GM12875 (cell line): ENCODE data around the gene SLC16A3.

Experiments used
- H3K4me3 ChIP-seq: one replicate; pipeline ENCODE4 v1.5.1; 2011; ENCODE audit warnings: low read depth, low read length, control low read depth
- CTCF ChIP-seq: IDR thresholded peaks from 2 replicates; pipeline ENCODE4 v1.5.1; 2011; ENCODE audit warnings: low read depth, mild to moderate bottlenecking, control low read depth, inconsistent platforms, low read length, moderate library complexity, borderline replicate concordance; ENCODE audit not compliant: insufficient read depth

SLC16A3 gene

DNA sequence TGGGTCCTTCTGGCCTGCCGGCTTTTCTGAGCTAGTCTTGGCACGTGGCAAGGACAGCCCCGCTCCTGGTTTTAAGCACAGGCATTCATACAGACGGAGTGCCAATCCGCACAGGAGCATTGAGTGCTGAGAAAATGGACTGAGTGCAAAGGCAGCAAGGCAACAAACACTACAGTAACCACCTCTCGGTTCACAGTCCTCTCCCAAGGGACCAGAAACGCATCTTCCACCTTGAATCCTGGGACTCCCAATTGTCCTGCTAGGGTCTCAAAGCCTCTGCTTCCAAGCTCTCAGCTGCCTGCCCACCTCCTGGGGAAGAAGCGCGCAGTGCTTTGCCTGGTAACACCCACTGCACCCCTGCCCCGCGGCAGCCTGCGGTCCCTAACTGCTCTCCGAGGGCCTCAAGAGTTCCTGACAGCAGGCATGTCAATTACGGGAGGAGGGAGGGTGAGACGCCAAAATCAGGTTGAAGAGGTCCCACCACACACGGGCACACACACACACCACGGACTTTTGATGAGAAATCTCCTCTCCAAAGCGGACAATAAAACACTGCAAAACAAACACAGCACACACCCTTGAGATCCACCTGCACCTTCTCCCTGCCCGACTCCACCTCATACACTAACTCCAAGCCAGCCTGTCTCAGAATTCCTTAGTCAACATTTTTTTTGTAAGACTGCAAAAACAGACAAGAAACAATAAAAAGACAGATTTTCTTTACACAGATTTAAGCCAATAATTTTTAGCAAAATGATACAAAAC is 15.0 kb downstream of the SLC16A3 start:
- H3K4me3 ChIP-seq = no peak overlapping the region
- TF ChIP-seq CTCF = no peak

DNA sequence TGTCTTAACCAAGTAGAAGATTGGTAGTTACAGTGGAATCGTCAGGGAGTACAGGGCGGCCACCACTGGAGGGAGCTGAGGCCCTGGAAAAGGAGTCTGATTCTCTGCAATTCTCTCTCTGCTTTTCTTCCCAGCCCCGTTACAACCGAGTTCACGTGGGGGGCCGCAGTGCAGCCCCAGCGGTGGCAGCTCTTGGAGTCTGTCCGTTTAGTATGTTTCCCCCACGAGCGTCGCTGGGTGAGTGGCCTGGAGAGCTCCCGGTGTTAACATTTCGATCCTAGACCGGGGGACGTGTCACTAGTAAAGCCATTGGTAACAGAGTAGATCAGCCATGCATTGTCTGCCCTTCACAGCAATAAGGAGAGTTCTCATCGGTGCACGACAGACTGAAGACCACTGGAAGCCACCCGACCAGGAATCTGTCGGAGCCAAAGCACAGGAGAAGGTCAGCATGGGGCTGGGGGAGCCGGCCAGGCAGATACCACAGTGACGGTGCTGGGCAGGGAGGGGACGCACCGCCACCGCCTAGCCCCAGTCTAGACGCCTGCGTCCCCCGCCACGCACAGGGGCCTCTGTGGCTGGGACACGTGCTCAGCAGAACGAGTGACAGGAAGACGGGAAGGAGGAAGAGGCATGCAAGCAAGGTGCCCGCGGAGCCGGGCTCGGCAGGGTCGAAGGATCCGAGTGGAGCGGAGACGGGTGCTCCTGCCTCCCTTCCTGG is 15.7 kb downstream of the SLC16A3 start:
- H3K4me3 ChIP-seq = no peak overlapping the region
- peak; percentile 27; the same call in 1 of the 2 replicates for TF ChIP-seq CTCF

DNA sequence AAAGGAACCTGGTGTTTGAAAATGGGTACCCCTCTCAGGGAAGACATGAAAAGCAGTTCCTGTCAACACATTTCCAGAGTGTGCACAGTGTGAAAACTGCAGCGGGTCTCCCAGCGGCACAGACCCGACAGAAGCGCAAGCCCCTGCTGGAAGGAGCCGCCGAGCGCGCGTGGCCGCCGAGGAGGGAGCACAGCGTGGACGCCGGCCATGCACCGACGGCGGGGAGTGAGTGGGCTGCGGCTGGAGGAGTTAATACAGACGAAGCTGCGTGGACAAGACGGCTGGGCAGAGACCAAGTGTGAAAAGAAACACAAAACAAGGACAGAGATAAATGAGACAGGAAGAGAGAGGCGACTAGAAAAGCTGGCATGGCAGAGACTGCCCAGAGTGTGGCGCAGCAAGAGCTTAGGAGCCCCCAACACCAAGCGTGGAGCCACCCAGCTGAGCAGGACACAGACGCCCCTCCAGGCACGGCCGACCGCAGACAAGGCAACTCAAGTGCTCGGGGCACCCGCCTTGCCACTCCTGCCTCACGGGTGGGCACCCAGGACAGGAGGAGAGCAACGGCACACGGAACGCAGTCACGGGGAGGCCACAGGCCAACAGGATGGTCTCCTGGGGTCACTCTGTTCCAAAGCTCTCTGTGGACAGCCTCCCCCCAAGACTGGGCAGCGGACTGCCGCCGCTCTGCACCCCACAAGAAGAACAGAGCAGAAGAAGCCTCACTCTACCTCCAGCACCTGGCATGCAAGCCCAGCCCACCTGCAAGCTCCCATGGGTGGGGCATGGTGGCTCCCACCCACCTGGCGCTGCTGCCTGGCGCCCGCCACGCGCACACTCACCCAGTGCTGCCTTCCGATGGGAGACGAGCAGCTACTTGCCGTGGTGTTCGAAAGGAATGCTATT is 16.5 kb downstream of the SLC16A3 start:
- TF ChIP-seq CTCF = no peak
- H3K4me3 ChIP-seq = no peak overlapping the region

DNA sequence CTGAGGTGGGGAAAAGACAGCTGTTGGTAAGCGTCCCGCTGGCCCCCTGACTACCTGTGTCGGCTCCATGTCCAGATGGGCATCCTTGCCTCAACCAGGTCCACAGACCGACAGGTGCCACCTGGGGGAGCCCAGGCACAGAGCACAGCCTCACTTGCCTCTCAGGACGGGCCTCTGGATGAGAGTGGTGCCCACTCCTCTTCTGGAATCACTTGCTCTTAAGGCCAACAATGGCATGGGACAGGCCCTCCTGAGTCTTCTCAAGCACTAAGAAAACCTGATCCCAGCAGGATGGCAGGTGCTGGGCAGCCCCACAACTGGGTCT is 17.2 kb downstream of the SLC16A3 start:
- H3K4me3 ChIP-seq = no peak overlapping the region
- TF ChIP-seq CTCF = no peak

DNA sequence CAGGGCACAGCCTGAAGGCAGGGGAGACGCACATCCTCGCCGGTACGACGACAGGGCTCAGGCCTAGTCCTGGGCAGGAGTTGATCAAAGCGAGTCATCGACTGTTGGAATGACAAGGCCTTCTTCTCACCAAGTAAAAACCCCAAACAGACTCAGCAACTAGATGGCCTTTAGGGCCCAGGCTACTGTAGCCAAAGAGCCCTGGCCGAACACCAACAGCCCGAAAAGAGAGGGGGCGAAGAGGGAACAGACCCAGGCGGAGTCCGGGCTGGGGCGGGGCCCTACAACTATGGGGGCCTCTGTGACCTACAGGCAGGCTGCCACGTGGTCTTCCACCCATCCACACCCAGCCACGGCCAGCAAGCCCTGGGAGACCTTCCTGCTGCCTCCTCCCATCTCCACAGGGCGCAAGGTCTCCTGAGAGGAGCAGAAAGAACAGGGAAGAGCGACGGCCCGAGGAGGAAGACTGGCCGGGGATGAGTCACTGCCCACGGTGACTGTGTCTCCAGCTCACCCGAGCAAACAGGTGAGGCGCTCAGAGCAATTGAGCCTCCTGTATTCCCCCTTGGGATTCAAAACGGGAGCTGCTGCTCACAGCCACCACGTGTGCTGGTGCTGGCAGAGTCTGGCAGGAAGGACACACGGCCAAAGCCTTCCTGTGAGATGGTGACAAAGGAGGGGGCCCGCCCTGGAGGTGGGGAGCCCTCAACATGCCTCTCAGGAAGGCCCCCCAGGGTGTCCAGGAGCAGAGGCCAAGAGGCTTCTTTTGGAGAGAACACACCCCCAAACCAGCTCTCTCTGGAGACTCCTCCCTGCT is 17.7 kb downstream of the SLC16A3 start:
- TF ChIP-seq CTCF = no peak
- no peak overlapping the region for H3K4me3 ChIP-seq

DNA sequence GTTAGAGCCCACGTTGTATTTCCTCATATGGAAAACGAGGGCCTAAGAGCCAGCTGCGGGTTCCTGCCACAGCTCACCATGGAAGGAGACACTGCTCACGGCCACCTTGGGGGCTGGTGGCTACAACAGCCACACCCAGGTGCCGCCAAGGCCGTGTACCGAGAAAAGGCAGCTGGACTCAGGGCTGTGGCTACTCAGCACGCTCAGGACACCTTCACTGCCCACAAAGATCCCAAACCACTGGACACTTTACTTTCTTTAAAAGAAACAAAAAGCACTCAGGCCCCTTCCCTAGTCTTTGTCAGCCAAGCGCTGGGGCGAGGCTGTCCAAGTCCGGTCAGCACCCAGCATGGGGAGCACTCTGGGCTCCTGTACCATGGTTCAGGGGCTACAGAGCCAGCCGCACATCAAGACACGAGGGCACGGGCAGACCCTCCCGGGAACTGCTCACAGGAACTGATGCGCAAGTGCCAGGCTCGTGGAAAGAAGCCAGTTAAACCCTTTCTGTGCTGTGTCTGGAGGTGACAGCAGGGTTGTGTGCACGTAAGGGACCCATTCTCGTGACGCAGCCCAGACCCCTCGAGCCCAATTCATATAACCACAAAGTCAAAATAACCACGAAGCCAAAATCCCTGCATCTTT is 18.5 kb downstream of the SLC16A3 start:
- H3K4me3 ChIP-seq = no peak overlapping the region
- TF ChIP-seq CTCF = no peak
